Activated naive CD4-positive, alpha-beta T cell treated with anti-CD3 and anti-CD28 coated beads for 36 hours (primary cell): ENCODE results near the gene HLA-DOB. TPM values are rescaled to one million over a fixed set of nuclear protein-coding genes. Genes with fewer than 3 reads are reported as not detected.

Source experiments
- CTCF ChIA-PET: fragments of 350-600 bp; sonication (Branson Sonifier 250); formaldehyde crosslinking; loops from one replicate; lab custom pipeline; 2021; ENCODE audit warnings: antibody characterized with exemption; lab: Charles Lee
- DNase-seq: peaks from one replicate; pipeline ENCODE4 v3.0.0-alpha.2; 2020
- H3K27ac Mint-ChIP-seq: one replicate; pipeline ENCODE4 v1.8.0; 2021; ENCODE audit warnings: mild to moderate bottlenecking, mixed read lengths
- H3K27me3 Mint-ChIP-seq: one replicate; pipeline ENCODE4 v1.8.0; 2021; ENCODE audit warnings: low read depth, mixed read lengths
- H3K36me3 Mint-ChIP-seq: one replicate; pipeline ENCODE4 v1.8.0; 2021; ENCODE audit warnings: low read depth, mixed read lengths
- H3K4me1 Mint-ChIP-seq: one replicate; pipeline ENCODE4 v1.8.0; 2021; ENCODE audit warnings: low read depth, mixed read lengths
- H3K4me3 Mint-ChIP-seq: one replicate; pipeline ENCODE4 v1.8.0; 2021; ENCODE audit warnings: mild to moderate bottlenecking, moderate library complexity, mixed read lengths
- H3K9me3 Mint-ChIP-seq: one replicate; pipeline ENCODE4 v1.8.0; 2021; ENCODE audit warnings: mixed read lengths
- intact Hi-C: fragments of 100-400 bp; cut with micrococcal nuclease; formaldehyde crosslinking; loops from one replicate; pipeline ENCODE4 v1.15.1; 2023
- total RNA-seq, 2 experiments: library from RNA; stranded (reverse); gene quantifications; one replicate each; pipeline ENCODE4 v1.2.3, GENCODE V29; 2021

The HLA-DOB gene
- total RNA-seq = 1 to 10 TPM in 1 of 2 experiments, under 1 TPM in 1; 0.91 to 1.1 TPM

DNA sequence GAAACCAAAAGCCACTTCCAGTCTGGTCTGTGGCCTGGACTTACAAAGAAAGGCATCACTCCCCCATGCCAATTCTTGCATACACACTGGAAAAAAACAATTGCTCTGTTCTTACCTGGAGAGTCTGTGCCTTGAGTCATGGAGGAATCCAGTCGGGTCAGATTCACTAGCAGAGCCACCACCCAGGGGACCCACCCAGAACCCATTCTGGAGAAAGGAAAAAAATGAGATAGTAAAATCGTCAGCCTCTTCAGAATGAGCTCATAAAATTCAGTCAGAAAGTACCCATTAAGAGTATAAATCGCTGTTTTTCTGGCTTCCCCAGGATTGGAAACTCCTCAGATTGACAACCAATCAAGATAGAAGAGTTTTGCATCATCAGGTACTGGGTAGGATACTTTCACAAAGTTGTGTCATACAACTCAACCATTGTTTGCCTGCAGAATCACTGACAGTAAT, at the start of gene HLA-DOB:
Gene HLA-DOB (minus strand): TSS at position 257 of the 459 bp plus-strand sequence. CDS start 51 bp downstream, at position 206.
- no peak for DNase-seq
- peaks cover 1% of the 10 kb centered on the region for H3K36me3 Mint-ChIP-seq

DNA sequence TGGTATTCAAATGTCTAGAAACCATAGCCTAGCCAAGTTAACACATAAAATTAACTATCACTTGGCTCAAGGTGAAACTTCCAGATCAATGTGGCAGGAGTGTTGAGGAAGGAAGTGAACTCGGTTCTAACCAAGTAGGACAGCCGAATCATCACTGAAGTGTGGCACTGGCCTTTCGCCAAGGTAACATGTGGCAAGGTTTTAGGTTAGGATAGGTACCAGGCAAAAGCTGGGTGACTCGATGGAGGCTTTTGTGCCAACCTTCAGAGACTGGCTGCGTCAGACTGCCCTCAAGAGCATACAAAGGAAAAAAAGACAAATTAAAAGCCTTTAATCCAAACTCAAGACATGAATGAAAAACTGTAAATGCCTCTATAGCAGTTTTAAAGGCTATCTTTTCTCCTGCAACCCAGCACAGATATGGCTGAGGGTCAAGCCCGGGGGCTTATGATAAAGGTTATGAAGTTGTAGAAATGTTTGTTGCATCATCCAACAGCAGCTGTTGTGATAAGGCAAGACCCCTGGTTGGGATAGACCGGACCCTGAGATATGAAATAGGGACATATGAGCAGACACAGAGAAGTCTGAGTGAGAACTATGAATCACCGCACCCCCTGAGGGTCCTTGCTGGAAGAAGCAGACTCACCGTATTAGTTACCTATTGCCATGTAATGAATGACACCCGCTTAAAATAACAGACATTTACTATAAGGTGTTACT, 49.1 kb upstream of the HLA-DOB start:
- Mint-ChIP-seq H3K36me3 (peaks cover 2% of the 10 kb centered on the region), H3K4me3 (no peak overlapping the region), H3K27me3 (no peaks in the 10 kb centered on the region), H3K4me1 (peaks cover 42% of the 10 kb centered on the region), H3K27ac (peak overlapping the region; percentile 27), H3K9me3 (no peaks in the 10 kb centered on the region)
- DNase-seq = no peak
- CTCF ChIA-PET = interaction anchor here (7.2 kb wide), 1 partner anchor 24 kb away, joined by 204 read pairs; the partner anchor contains the start of genes PSMB8 and TAP2
- intact Hi-C loops = loop anchor here (5.0 kb wide), 1 partner anchor 164 kb away; no protein-coding TSS in a partner anchor

More for the DNA sequence above, at the start of gene HLA-DOB:
- H3K27me3 Mint-ChIP-seq = no peaks in the 10 kb centered on the region
- H3K27ac Mint-ChIP-seq = no peak within 1 kb of the TSS
- CTCF ChIA-PET = no interaction called here
- intact Hi-C loops = no loop called here
- no peaks in the 10 kb centered on the region for H3K9me3 Mint-ChIP-seq
- H3K4me1 Mint-ChIP-seq = peaks cover 2% of the 10 kb centered on the region
- H3K4me3 Mint-ChIP-seq = no peak within 1 kb of the TSS

DNA sequence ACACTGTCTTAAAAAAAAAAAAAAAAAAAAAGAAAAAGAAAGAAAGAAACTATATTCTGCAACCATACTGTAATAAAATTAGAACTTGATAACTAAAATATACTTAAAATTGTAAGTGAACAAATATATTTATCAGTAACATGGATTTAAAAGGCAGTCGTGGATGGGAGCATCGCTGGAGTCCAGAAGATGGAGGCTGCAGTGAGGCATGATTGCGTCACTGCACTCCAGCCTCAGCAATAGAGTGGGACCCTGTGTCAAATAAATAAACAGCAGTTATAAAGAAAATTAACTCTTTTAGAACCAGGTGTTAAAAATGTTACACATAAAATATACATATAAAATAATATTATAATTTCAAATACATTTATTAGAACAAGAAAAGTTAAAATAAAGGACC, 45.9 kb upstream of the HLA-DOB start:
- no peaks in the 10 kb centered on the region for H3K27me3 Mint-ChIP-seq
- intact Hi-C loops = no loop called here
- H3K4me1 Mint-ChIP-seq = peaks cover 56% of the 10 kb centered on the region
- no peak overlapping the region for H3K4me3 Mint-ChIP-seq
- no peak for DNase-seq
- CTCF ChIA-PET = interaction anchor here (0.7 kb wide), 1 partner anchor 437 kb away, joined by 3 read pairs; no protein-coding TSS in a partner anchor
- no peaks in the 10 kb centered on the region for H3K9me3 Mint-ChIP-seq
- peaks cover 29% of the 10 kb centered on the region for H3K36me3 Mint-ChIP-seq
- H3K27ac Mint-ChIP-seq = no peak overlapping the region

DNA sequence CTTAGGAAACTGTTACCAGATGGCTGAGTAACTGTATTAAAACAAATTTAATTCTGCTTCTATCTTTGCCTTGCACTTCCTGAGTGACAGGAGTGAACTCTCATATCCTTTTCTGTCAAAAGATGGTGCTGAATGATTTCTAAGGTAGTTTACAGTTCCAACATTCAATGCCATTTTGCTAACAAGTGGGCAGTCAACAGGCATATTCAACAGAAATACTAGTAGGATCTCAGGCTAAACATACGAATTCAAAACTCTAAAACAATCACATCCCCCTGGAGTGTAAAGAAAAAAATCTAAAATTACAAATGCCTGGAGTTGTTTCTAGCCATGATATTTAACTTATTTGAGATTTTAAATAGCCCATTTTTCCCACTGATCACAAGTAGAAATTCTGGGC, 43.9 kb upstream of the HLA-DOB start:
- CTCF ChIA-PET = interaction anchor here (1.2 kb wide), 1 partner anchor 22 kb away, joined by 9 read pairs; the partner anchor contains the start of gene TAP2
- H3K36me3 Mint-ChIP-seq = peaks cover 47% of the 10 kb centered on the region
- no peak for DNase-seq
- H3K4me3 Mint-ChIP-seq = no peak overlapping the region
- peaks cover 55% of the 10 kb centered on the region for H3K4me1 Mint-ChIP-seq
- no peaks in the 10 kb centered on the region for H3K27me3 Mint-ChIP-seq
- H3K9me3 Mint-ChIP-seq = no peaks in the 10 kb centered on the region
- H3K27ac Mint-ChIP-seq = peak overlapping the region; percentile 72
- intact Hi-C loops = no loop called here

DNA sequence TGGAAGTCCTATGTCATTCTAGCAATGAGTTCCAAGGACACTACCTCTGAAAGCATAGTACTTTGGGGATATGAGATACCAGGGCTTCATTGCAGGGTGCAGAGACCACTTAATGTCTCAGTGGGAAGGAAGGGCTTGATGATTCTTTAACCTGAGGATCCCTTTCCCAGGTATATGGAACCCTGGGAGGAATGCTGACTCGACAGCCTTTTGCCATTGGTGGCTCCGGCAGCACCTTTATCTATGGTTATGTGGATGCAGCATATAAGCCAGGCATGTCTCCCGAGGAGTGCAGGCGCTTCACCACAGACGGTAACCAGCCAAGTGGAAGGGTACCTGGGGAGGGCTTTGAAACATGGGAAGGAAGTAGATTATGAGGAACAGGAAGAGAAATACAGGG, 41.4 kb upstream of the HLA-DOB start:
- peak overlapping the region; percentile 73 for H3K27ac Mint-ChIP-seq
- CTCF ChIA-PET = interaction anchor here (1.5 to 7.8 kb wide), 4 partner anchors 10 to 126 kb away, joined by 4 to 153 read pairs (median 9); partner anchors contain the start of gene TAP2
- intact Hi-C loops = no loop called here
- peaks cover 62% of the 10 kb centered on the region for H3K36me3 Mint-ChIP-seq
- H3K9me3 Mint-ChIP-seq = no peaks in the 10 kb centered on the region
- peaks cover 57% of the 10 kb centered on the region for H3K4me1 Mint-ChIP-seq
- H3K4me3 Mint-ChIP-seq = no peak overlapping the region
- no peak for DNase-seq
- no peaks in the 10 kb centered on the region for H3K27me3 Mint-ChIP-seq

DNA sequence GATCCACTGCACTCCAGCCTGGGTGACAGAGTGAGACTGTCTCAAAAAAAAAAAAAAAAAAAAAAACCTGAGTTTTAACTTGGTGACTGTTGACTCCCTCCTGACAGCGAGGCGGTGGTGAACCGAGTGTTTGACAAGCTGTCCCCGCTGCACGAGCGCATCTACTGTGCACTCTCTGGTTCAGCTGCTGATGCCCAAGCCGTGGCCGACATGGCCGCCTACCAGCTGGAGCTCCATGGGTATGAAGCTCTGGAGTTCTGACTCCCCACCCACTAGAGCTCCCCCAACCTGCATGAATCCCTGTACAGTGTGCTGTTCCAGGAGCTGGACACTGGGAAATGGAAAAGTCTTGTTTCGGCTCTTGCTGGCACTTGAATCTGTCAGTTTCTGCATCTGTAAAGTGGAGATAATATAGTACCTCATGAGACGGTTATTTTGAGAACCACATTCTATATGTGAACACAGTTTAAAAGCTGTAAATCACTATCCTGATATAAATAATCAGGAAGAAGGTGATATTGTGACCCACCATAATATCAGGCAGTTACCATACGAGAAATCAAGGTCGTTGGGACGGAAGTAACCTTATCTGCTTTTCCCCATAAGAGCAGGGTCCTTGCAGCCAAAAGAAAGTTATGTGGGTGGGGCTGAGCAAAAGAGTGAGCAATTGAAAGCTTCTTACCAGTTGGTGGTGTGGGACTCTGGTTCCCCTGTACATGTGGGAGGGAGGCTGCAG, 40.5 kb upstream of the HLA-DOB start:
- Mint-ChIP-seq H3K9me3 (no peaks in the 10 kb centered on the region), H3K4me1 (peaks cover 57% of the 10 kb centered on the region), H3K27ac (peak overlapping the region; percentile 66), H3K4me3 (no peak overlapping the region), H3K27me3 (no peaks in the 10 kb centered on the region), H3K36me3 (peaks cover 69% of the 10 kb centered on the region)
- CTCF ChIA-PET = interaction anchor here (0.6 to 7.8 kb wide), 6 partner anchors 10 to 127 kb away, joined by 3 to 153 read pairs (median 5); partner anchors contain the start of gene TAP2
- intact Hi-C loops = no loop called here
- DNase-seq = no peak

DNA sequence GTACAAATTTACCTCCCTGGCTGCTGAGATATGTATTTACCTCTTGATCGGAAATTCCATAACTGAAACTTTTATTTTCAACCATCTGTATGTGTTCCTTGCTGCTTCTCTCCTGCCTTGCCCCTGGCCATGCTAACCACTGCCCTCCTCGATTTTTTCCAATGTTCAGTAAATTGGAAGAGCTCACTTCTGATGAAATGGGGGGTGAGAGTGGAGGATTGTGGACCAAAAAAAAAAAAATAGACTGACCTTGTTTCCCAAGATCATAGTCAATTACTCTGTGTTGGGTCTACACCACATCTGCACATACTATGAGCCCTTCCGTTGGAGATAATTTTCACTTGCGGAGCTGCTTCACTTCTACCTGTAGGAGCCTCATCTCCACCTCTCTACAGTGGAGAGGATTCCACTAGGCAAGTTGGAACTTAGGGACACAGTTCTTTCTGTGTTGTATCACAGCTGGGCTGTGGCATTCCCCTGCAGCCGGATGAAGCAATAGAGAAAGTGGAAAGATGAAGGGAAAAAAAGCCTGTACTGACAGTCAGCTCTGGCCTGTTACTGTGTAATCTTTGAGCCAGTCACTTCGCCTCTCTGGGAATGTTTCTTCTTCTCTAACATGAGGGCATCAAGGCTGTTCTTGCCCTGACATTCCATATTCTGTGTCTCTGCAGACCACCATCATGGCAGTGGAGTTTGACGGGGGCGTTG, 38.8 kb upstream of the HLA-DOB start:
- CTCF ChIA-PET = interaction anchor here (0.6 to 7.8 kb wide), 11 partner anchors 10 to 897 kb away, joined by 3 to 153 read pairs (median 4); partner anchors contain the start of genes SKIC2 and TAP2
- Mint-ChIP-seq H3K27ac (peak overlapping the region; percentile 100), H3K9me3 (no peaks in the 10 kb centered on the region), H3K36me3 (peaks cover 81% of the 10 kb centered on the region), H3K4me1 (peaks cover 64% of the 10 kb centered on the region), H3K27me3 (no peaks in the 10 kb centered on the region), H3K4me3 (peak overlapping the region; percentile 100)
- intact Hi-C loops = no loop called here
- DNase-seq = no peak

DNA sequence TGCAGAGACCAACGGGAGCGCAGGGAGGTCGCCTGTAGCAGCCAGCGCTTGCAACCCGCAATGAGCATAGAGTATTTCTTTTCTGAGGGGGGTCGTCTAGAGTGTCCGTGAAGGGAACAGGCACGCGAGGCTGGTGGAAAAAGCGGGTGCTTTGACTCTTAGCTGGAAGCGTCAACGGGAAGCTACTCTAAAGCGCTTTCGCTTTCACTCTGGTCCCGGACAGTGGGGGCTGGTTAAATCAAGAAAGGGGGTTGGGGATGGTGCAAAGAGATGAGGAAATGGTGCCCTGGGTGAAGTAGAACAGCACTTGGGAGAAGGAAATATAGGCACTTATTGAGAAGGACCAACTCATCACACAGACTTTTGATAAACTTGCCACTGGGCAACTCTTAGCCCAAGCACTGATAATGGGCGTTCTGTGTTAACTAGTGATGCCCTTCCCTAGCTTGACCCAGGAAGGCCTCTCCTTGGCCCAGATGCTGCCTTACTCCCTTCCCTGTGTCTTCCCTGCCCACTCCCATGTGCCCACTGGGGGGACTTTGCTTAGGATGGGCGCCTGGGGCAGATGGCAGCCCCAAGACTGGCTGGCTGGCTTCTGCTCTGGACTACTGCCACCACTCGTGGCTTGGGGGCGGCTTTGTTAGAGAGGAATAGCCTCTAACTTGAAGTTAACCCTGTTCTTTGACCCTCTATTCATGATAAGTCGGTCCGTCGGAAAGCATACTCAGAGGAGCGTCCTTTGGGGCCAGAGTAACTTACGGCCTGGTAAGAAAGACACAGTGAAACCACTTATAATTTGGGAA, 37.8 kb upstream of the HLA-DOB start:
- H3K36me3 Mint-ChIP-seq = peaks cover 85% of the 10 kb centered on the region
- intact Hi-C loops = loop anchor here (1.0 to 5.0 kb wide), 4 partner anchors 13 to 657 kb away; partner anchors contain the start of genes PHF1 and TAP2
- H3K4me3 Mint-ChIP-seq = peak overlapping the region; percentile 100
- H3K27ac Mint-ChIP-seq = peak overlapping the region; percentile 100
- H3K9me3 Mint-ChIP-seq = no peaks in the 10 kb centered on the region
- peaks cover 68% of the 10 kb centered on the region for H3K4me1 Mint-ChIP-seq
- CTCF ChIA-PET = interaction anchor here (0.9 to 7.8 kb wide), 11 partner anchors 9 to 130 kb away, joined by 3 to 153 read pairs (median 6); partner anchors contain the start of genes PSMB8 and TAP2
- no peaks in the 10 kb centered on the region for H3K27me3 Mint-ChIP-seq
- peak; percentile 73 for DNase-seq

DNA sequence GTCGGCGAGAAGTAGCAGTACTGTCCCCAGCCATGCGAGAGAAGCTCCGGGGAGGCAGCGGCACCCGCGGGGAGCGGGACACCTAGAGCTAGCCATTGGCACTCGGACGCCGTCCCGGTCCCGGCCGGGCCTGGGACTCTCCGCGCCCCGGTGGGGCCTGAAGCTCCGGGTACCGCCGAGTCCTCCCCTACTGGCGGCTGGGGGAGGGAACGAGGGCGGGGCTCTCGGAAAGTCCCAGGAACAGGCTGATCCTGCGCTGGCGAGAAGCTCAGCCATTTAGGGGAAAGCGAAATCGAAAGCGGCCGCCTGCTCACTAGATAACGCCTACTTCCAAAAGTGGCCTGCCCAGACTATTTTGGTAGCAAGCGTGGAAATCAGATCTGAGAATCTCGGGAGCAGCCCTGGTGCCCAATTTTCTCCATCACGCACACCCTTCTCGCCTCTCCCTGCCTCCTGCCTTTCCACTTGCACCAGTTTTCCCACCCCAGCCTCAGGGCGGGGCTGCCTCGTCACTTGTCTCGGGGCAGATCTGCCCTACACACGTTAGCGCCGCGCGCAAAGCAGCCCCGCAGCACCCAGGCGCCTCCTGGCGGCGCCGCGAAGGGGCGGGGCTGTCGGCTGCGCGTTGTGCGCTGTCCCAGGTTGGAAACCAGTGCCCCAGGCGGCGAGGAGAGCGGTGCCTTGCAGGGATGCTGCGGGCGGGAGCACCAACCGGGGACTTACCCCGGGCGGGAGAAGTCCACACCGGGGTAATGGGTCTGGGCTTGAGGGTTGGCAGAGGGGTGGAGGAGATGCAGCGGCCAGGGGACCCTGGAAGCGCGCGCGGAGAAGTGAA, 37.0 kb upstream of the HLA-DOB start, which contains the start of the genes PSMB9 and TAP1:
Gene PSMB9 (plus strand): TSS at position 652 of the 835 bp plus-strand sequence. CDS start 38 bp downstream, at position 690.
Gene TAP1 (minus strand): TSS at position 164 of the 835 bp plus-strand sequence. CDS start 68 bp downstream, at position 96.
- H3K4me3 Mint-ChIP-seq = peak within 1 kb of the TSS; percentile 100
- H3K36me3 Mint-ChIP-seq = peaks cover 83% of the 10 kb centered on the region
- CTCF ChIA-PET = interaction anchor here (0.7 to 7.8 kb wide), 9 partner anchors 9 to 135 kb away, joined by 3 to 153 read pairs (median 6); partner anchors contain the start of genes PSMB8 and TAP2
- H3K9me3 Mint-ChIP-seq = no peaks in the 10 kb centered on the region
- no peaks in the 10 kb centered on the region for H3K27me3 Mint-ChIP-seq
- H3K27ac Mint-ChIP-seq = peak within 1 kb of the TSS; percentile 100
- H3K4me1 Mint-ChIP-seq = peaks cover 67% of the 10 kb centered on the region
- intact Hi-C loops = loop anchor here (1.0 to 5.0 kb wide), 6 partner anchors 9 to 725 kb away; partner anchors contain the start of genes ATF6B, PHF1, PSMB8 and TAP2
- peak; percentile 98 for DNase-seq
